Stimulated activated effector memory CD8-positive, alpha-beta T cell treated with anti-CD3 and anti-CD28 coated beads, Interleukin-12 subunit alpha, Interleukin-12 subunit beta, amount 100 ng/mL, for 72 hours (primary cell): ENCODE measurements around the gene HYAL3.
"Not testable (repeated sequence)": the region's sequence is repeated elsewhere in the genome, so short reads cannot be mapped to it uniquely, and the experiment has no call there.

Source experiments
- ATAC-seq: fragments of 150-1000 bp; cut with Tn5 transposase; 2 replicates; pipeline ENCODE4 v1.10.0; 2021
- DNase-seq, 2 donors: peaks; one replicate each; pipeline ENCODE4 v3.0.0; 2021 to 2022; ENCODE audit warnings: low spot score in 2 of 2
- H3K27ac Mint-ChIP-seq: one replicate; pipeline ENCODE4 v1.8.0; 2022; ENCODE audit warnings: mild to moderate bottlenecking, mixed read lengths
- H3K36me3 Mint-ChIP-seq: one replicate; pipeline ENCODE4 v1.8.0; 2022; ENCODE audit warnings: mild to moderate bottlenecking, mixed read lengths
- H3K4me1 Mint-ChIP-seq: one replicate; pipeline ENCODE4 v1.8.0; 2022; ENCODE audit warnings: mixed read lengths
- H3K4me3 Mint-ChIP-seq: one replicate; pipeline ENCODE4 v1.8.0; 2022; ENCODE audit warnings: mild to moderate bottlenecking, mixed read lengths
- H3K9me3 Mint-ChIP-seq: one replicate; pipeline ENCODE4 v1.8.0; 2022; ENCODE audit warnings: mixed read lengths

Gene HYAL3

DNA sequence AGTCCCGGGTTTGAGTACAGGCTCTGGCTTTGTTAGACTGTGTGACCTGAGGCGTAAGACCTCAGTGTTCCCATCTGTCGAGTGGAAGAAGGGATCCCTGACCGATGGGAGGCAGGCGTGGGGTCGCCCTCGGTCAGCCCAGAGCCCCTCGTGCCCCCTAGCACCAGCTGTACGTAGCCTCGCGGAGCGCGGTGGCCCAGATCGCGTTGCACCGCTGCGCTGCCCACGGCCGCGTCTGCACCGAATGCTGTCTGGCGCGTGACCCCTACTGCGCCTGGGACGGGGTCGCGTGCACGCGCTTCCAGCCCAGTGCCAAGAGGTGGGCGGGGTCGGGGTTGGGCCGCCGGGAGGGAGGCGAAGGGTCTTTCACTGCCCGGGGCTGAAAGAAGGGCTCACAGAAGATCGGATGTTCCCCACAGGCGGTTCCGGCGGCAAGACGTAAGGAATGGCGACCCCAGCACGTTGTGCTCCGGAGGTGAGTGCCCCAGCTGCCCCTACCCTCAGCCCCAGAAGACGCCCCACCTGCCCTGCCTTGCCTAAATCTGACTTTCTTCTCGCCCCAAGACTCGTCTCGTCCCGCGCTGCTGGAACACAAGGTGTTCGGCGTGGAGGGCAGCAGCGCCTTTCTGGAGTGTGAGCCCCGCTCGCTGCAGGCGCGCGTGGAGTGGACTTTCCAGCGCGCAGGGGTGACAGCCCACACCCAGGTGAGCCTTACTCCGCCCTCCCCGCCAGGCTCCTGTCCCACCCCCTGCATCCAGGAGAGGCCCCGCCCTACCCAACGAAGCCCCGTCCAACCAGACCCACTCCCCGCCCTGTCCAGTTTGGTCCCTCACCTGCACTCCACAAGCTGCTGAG, 23.8 kb downstream of the HYAL3 start:
- Mint-ChIP-seq H3K27ac (no peak overlapping the region), H3K36me3 (peaks cover 6% of the 10 kb centered on the region), H3K4me1 (peaks cover 38% of the 10 kb centered on the region), H3K4me3 (peak overlapping the region; percentile 83), H3K9me3 (no peaks in the 10 kb centered on the region)
- DNase-seq (no peak), ATAC-seq (no peak)

DNA sequence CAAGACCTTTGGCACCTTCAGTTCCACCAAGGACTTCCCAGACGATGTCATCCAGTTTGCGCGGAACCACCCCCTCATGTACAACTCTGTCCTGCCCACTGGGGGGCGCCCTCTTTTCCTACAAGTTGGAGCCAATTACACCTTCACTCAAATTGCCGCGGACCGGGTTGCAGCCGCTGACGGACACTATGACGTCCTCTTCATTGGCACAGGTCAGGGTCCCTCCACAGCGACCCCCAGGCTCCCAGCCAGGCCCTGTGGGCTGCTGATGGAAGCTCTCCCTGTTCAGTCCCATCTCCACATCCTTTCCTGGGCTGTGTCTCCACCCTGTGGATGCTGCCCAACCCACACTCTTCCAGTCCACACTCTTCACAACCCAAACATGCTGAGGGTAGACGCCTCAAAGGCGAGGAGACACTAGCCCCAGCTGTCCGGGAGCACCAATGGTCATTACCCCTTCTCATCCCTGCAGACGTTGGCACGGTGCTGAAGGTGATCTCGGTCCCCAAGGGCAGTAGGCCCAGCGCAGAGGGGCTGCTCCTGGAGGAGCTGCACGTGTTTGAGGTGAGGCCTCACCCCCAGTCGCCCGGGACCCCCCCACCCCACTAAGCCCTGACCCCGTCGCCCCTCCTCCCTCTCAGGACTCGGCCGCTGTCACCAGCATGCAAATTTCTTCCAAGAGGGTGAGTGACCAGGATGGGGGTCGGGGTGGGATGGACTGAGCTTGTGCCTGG, 24.7 kb downstream of the HYAL3 start:
- Mint-ChIP-seq H3K36me3 (peaks cover 6% of the 10 kb centered on the region), H3K4me1 (peaks cover 38% of the 10 kb centered on the region), H3K27ac (peak overlapping the region; percentile 53), H3K9me3 (no peaks in the 10 kb centered on the region), H3K4me3 (peak overlapping the region; percentile 83)
- ATAC-seq (peak; percentile 46), DNase-seq (peak; percentile 70 to 89)

DNA sequence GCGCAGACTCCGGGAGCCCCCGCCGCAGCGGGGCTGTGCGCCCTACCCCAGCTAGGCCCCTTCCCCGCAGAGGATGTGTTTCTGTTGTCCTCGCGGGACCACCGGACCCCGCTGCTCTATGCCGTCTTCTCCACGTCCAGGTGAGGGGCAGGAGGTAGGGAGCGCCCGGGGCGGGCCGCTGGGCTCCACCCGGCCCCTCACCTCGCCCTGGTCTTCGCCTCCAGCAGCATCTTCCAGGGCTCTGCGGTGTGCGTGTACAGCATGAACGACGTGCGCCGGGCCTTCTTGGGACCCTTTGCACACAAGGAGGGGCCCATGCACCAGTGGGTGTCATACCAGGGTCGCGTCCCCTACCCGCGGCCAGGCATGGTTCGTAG, 25.5 kb downstream of the HYAL3 start:
- H3K27ac Mint-ChIP-seq, result no peak overlapping the region
- peaks cover 38% of the 10 kb centered on the region for H3K4me1 Mint-ChIP-seq
- H3K9me3 Mint-ChIP-seq, result no peaks in the 10 kb centered on the region
- DNase-seq, result no peak
- peak overlapping the region; percentile 83 for H3K4me3 Mint-ChIP-seq
- peaks cover 6% of the 10 kb centered on the region for H3K36me3 Mint-ChIP-seq
- no peak for ATAC-seq

DNA sequence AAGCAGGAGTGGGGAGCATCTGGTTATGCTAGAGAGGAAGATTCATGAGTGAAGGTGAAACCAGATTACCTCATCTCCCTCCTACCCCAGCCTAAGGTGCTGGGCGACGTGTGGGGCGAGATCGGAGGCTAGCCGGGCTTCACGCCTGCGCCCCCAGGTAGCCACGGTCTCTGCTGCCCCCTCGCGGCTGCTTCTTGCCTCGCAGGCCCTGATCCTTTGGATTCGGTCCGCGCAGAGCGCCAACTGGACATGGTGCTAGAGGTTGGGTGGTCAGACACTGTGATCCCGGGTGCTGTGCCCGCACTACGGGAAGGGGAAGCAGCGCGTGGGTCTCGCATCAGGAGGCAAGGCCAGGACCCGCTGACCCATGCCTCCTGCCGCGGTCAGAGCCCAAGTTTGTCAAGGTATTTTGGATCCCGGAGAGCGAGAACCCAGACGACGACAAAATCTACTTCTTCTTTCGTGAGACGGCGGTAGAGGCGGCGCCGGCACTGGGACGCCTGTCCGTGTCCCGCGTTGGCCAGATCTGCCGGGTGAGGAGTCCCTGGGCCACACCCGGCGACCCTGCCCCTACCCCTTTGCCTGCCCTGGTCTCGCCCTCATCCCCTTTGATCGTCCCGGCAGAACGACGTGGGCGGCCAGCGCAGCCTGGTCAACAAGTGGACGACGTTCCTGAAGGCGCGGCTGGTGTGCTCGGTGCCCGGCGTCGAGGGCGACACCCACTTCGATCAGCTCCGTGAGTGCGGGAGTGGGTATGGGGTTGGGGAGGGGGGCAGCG, 26.1 kb downstream of the HYAL3 start:
- H3K27ac Mint-ChIP-seq, result peak overlapping the region; percentile 91
- peak; percentile 94 for ATAC-seq
- H3K9me3 Mint-ChIP-seq, result no peaks in the 10 kb centered on the region

DNA sequence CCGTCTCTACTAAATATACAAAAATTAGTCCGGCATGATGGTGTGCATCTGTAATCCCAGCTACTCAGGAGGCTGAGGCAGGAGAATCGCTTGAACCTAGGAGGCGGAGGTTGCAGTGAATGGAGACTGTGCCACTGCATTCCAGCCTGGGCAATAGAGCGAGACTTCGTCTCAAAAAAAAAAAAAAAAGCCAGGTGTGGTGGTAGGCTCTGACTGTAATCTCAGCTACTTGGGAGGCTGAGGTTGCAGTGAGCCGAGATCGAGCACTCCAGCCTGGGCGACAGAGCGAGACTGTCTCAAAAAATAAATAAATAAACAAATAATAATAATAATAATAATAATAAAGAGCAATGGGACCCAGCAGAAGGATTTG, 26.7 kb downstream of the HYAL3 start:
- not testable (repeated sequence) for H3K36me3 Mint-ChIP-seq, DNase-seq, ATAC-seq, H3K9me3 Mint-ChIP-seq
- peak overlapping the region; percentile 91 for H3K27ac Mint-ChIP-seq
- peak overlapping the region; percentile 83 for H3K4me3 Mint-ChIP-seq
- H3K4me1 Mint-ChIP-seq, result peaks cover 38% of the 10 kb centered on the region

More for the DNA sequence above, 26.1 kb downstream of the HYAL3 start:
- peaks cover 6% of the 10 kb centered on the region for H3K36me3 Mint-ChIP-seq
- peaks cover 38% of the 10 kb centered on the region for H3K4me1 Mint-ChIP-seq
- DNase-seq, result peak; percentile 98
- H3K4me3 Mint-ChIP-seq, result peak overlapping the region; percentile 83

DNA sequence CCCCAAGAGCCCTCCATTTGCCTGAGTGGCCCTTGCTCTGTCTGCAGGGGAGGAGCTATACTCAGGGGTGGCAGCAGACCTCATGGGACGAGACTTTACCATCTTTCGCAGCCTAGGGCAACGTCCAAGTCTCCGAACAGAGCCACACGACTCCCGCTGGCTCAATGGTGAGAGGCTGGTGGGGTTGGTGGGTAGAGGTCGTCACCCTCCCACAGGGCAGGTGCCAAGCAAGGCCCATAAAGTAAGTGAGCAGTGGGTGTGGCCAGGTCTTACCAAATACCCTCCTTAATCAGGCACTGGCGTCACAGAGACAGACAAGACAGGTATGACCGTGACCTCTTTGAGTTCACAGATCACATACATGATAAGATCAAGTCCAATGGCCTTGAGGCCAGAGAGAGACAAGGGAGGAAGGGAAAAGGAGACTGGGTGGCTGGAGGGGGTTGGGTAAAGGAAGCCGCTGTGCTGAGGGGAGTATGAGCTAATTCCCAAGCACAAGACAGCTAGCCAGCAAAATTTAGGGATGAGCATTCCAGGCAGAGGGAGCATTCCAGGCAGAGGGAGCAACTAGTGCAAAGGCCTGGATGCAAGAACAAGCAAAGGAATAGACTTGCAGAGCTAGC, 27.8 kb downstream of the HYAL3 start:
- H3K4me3 Mint-ChIP-seq, result no peak overlapping the region
- DNase-seq (no peak), ATAC-seq (no peak)
- peak overlapping the region; percentile 13 for H3K27ac Mint-ChIP-seq
- no peaks in the 10 kb centered on the region for H3K9me3 Mint-ChIP-seq
- peaks cover 38% of the 10 kb centered on the region for H3K4me1 Mint-ChIP-seq
- H3K36me3 Mint-ChIP-seq, result peaks cover 6% of the 10 kb centered on the region

DNA sequence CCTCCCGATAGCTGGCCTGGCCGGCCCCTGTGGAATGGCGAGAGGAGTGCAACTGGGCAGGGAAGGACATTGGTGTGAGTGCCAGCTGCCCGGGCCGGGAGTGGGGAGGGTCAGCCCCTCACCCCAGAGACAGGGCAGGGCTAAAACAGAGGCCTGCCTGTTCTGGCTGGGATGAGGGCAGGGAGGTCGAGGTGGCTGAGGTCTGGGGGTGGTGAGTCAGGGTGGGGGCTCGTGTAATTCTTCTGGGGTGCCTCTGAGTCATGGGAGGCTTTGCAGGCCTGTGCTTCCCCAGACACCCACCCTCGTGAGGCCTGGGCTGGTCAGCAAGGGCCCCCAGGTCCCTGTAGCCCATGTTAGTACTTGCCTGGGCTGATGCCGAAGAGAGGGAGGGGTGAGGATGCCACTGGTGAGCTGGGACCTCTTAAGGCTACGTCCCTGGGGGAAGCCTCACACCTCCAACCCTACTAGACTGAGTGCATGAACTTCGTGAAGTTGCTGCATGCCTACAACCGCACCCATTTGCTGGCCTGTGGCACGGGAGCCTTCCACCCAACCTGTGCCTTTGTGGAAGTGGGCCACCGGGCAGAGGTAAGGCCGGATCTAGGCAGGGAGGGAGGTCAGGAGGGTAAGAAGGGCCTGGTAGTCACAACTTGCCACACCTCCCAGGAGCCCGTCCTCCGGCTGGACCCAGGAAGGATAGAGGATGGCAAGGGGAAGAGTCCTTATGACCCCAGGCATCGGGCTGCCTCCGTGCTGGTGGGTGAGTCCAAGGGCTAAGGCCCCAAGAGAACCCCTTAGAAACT, 28.6 kb downstream of the HYAL3 start:
- Mint-ChIP-seq H3K9me3 (no peaks in the 10 kb centered on the region), H3K4me3 (no peak overlapping the region), H3K4me1 (peaks cover 32% of the 10 kb centered on the region), H3K27ac (no peak overlapping the region), H3K36me3 (peaks cover 6% of the 10 kb centered on the region)
- ATAC-seq (no peak), DNase-seq (no peak)

DNA sequence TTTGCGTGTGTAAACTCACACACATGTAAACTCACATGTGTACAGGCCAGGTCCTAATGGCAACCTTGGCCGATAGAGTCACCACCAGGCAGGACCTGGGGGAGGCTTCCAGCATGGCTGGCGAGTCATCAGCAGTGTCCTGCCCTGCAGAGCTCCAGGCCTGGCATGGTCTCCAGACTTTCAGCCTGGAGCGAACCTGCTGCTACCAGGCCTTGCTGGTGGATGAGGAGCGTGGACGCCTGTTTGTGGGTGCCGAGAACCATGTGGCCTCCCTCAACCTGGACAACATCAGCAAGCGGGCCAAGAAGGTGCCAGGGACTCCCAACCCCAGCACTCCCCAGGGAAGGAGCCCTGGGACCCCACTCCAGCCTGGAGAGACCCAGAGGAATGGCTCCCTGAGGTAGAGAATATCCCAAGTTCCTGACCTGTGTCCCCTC, 29.2 kb downstream of the HYAL3 start:
- H3K9me3 Mint-ChIP-seq, result no peaks in the 10 kb centered on the region
- H3K36me3 Mint-ChIP-seq, result peaks cover 6% of the 10 kb centered on the region
- no peak for ATAC-seq
- no peak overlapping the region for H3K4me3 Mint-ChIP-seq
- H3K27ac Mint-ChIP-seq, result no peak overlapping the region
- peaks cover 26% of the 10 kb centered on the region for H3K4me1 Mint-ChIP-seq
- no peak for DNase-seq

DNA sequence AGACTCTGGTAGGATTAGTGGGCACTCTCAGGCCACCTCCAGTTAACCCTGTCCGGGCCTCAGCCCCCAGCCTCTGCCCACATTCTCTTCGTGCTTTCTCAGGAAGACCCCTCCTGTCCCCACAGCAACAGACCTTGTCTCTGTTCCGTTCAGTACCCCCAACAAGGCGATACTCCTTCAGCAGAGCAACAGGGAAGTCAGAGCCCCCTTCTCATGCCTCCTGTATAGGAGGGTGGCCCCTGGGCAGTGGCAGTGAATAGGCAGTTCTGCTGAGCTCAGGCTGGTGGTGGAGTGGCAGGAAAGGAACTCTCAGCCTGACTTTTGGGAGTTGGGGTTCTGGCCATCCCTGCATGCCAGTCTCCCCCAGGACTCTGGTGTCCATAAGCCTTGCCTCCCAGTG, 29.7 kb downstream of the HYAL3 start:
- Mint-ChIP-seq H3K9me3 (no peaks in the 10 kb centered on the region), H3K4me1 (peaks cover 20% of the 10 kb centered on the region), H3K27ac (no peak overlapping the region), H3K36me3 (peaks cover 6% of the 10 kb centered on the region), H3K4me3 (no peak overlapping the region)
- DNase-seq, result no peak
- ATAC-seq, result no peak

DNA sequence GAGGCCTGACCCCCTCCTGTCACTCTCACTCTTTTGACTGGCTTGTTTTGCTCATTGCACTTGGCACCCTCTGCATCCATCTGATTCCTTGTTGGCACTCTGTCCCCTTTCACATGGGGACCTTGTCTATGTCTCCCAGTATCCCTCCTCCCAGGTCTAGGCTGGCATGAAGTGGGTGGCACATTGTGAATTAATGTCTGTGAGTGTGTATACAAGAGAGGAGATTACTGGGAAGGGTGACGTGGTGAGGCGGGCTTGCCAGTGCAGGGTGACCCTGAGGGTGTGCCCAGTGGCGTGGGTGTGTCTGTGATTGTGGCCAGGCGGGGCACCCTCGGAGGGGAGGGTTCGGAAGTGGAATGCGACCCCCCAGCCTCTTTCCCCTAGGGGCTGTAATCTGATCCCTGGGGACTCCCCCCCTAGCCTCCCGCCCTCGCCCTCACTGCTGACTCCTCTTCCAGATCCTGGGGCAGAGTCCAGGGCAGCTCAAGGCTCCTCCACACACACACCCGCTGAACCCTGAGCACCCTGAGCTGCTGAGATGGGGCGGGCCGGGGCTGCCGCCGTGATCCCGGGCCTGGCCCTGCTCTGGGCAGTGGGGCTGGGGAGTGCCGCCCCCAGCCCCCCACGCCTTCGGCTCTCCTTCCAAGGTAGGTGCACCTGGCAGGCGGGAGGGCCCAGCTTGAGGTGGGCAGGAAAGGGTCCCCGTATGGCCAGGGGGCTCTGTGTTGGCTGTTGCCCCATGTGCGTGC, 30.3 kb downstream of the HYAL3 start, which contains the start of gene SEMA3B:
TSS of gene SEMA3B (plus strand) at position 445 of the 749 bp plus-strand sequence. CDS start at position 539, 94 bp downstream.
- peaks cover 15% of the 10 kb centered on the region for H3K4me1 Mint-ChIP-seq
- ATAC-seq (no peak), DNase-seq (no peak)
- no peak within 1 kb of the TSS for H3K4me3 Mint-ChIP-seq
- H3K27ac Mint-ChIP-seq, result no peak within 1 kb of the TSS
- H3K9me3 Mint-ChIP-seq, result no peaks in the 10 kb centered on the region
- H3K36me3 Mint-ChIP-seq, result peaks cover 4% of the 10 kb centered on the region

DNA sequence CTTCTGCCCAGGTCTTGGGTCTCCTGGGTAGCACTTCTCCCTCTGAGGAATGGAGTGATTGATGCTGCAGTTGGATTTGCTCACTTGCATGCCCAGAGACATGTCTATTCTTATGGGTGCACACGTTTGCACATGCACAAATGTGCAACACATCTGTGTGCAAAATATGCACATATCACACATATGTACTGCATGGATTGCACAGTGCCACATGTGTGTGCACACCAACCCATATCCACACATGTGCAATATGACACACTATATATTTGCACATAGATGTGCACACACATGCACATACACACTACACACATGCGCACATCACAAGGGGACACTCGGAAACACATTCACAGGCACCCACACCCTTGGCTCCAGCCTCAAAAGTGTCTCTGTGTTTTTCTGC, 30.9 kb downstream of the HYAL3 start:
- no peak for ATAC-seq
- Mint-ChIP-seq H3K9me3 (no peaks in the 10 kb centered on the region), H3K36me3 (peaks cover 10% of the 10 kb centered on the region), H3K4me3 (no peak overlapping the region), H3K27ac (no peak overlapping the region), H3K4me1 (peaks cover 12% of the 10 kb centered on the region)
- DNase-seq, result no peak

DNA sequence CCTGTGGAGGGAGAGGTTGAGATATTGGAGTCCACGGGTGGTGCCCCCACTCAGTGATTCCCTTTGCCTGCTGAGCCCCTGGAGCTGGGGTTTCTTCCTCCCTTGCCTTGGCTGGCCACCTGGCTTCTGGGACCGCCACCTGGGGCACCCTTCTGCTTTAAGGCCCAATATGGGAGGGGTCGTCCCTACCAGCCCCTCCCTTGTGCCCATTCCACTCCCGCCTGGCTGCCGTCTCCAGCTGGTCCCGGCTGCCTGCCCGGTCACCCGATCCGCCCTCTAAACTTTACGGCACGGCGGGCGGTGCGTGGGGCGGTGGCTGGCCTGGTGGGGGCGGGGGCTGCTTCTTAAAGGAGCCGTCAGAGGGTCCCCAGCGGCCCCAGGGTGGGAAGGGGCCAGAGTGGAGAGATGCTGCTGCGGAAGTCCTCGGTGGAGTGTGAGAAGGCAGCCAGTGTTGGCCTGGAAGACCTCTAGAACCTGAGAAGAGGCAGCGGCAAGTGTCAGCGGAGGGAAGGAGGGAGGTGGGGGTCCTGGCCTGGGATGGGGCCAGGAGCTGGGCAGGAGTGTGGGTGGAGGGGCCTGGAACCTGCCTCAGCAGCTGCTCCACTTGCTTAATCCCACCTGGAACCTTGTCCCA, 31.8 kb downstream of the HYAL3 start:
- DNase-seq (no peak), ATAC-seq (no peak)
- H3K4me3 Mint-ChIP-seq, result no peak overlapping the region
- H3K36me3 Mint-ChIP-seq, result peaks cover 17% of the 10 kb centered on the region
- H3K4me1 Mint-ChIP-seq, result peaks cover 6% of the 10 kb centered on the region
- H3K27ac Mint-ChIP-seq, result no peak overlapping the region
- no peaks in the 10 kb centered on the region for H3K9me3 Mint-ChIP-seq

DNA sequence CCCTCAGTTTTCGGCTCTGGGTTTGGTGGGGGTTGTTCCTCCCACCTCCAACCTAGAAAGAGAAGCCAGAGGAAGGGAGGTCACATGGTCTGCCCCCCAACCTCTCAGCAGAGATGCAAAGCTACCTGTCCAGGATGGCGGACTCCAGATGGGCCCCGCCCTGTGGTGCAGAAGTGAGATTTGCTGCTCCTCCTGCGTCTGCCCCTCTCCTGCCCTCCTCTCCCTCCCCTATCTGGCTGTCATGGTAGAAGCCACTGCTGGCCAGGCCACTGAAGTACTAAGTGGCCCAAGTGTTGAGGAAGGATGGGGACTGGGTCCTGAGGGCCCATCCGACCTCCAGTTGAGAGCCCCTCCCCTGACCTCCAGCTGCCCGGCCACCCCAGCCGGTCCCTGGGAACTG, 32.4 kb downstream of the HYAL3 start:
- H3K4me1 Mint-ChIP-seq, result peaks cover 6% of the 10 kb centered on the region
- no peak overlapping the region for H3K4me3 Mint-ChIP-seq
- H3K27ac Mint-ChIP-seq, result no peak overlapping the region
- H3K9me3 Mint-ChIP-seq, result no peaks in the 10 kb centered on the region
- DNase-seq, result no peak
- no peak for ATAC-seq
- H3K36me3 Mint-ChIP-seq, result peaks cover 23% of the 10 kb centered on the region
